Trophoblast cell (in vitro differentiated cells and primary cell): ENCODE measurements around the gene PAMR1.
A peak's percentile ranks its signal among the peaks of the same experiment; 100 is the strongest.

Experiments used
- DNase-seq, 2 donors: peaks; one replicate each; pipeline ENCODE4 v3.0.0-alpha.2; 2016
- H2AFZ ChIP-seq: 2 replicates; pipeline ENCODE4 v1.6.1; 2013; ENCODE audit warnings: low read length, moderate library complexity, mild to moderate bottlenecking; ENCODE audit not compliant: insufficient read depth, poor library complexity
- H2AK5ac ChIP-seq: 2 replicates; pipeline ENCODE4 v1.6.1; 2013; ENCODE audit warnings: mild to moderate bottlenecking, low read length
- H2BK120ac ChIP-seq: 2 replicates; pipeline ENCODE4 v1.6.1; 2013; ENCODE audit warnings: low read length, mild to moderate bottlenecking, moderate library complexity; ENCODE audit not compliant: insufficient read depth, poor library complexity
- H2BK12ac ChIP-seq: 2 replicates; pipeline ENCODE4 v1.6.1; 2013; ENCODE audit warnings: mild to moderate bottlenecking, low read length, moderate library complexity
- H2BK5ac ChIP-seq: 2 replicates; pipeline ENCODE4 v1.6.1; 2013; ENCODE audit warnings: low read length, low read depth, moderate library complexity, mild to moderate bottlenecking; ENCODE audit not compliant: poor library complexity
- H3K14ac ChIP-seq: 2 replicates; pipeline ENCODE4 v1.6.1; 2013; ENCODE audit warnings: mild to moderate bottlenecking, low read length
- H3K18ac ChIP-seq: 2 replicates; pipeline ENCODE4 v1.6.1; 2013; ENCODE audit warnings: mild to moderate bottlenecking, low read length
- H3K23ac ChIP-seq: 2 replicates; pipeline ENCODE4 v1.6.1; 2013; ENCODE audit warnings: low read length
- H3K27ac ChIP-seq: 2 replicates; pipeline ENCODE4 v1.5.1; 2013; ENCODE audit warnings: low read depth, mild to moderate bottlenecking, inconsistent platforms, low read length, moderate library complexity
- H3K27me3 ChIP-seq: 2 replicates; pipeline ENCODE4 v1.6.1; 2013; ENCODE audit warnings: inconsistent platforms, mild to moderate bottlenecking, low read length, moderate library complexity; ENCODE audit not compliant: insufficient read depth
- H3K36me3 ChIP-seq, 2 experiments: 1 replicate in 1 of 2; 2 replicates in 1 of 2; pipeline ENCODE4 v1.6.1; 2013; ENCODE audit warnings: low read length in 2 of 2, mild to moderate bottlenecking in 2 of 2, moderate library complexity in 1 of 2; ENCODE audit not compliant: insufficient read depth in 2 of 2, control insufficient read depth in 1 of 2
- H3K4ac ChIP-seq: 2 replicates; pipeline ENCODE4 v1.6.1; 2013; ENCODE audit warnings: low read depth, mild to moderate bottlenecking, low read length, moderate library complexity
- H3K4me1 ChIP-seq, 2 experiments: 1 replicate in 1 of 2; 2 replicates in 1 of 2; pipeline ENCODE4 v1.6.1; 2013; ENCODE audit warnings: low read length in 2 of 2, mild to moderate bottlenecking in 2 of 2, moderate library complexity in 1 of 2; ENCODE audit not compliant: insufficient read depth in 2 of 2, control insufficient read depth in 1 of 2
- H3K4me2 ChIP-seq: 2 replicates; pipeline ENCODE4 v1.6.1; 2013; ENCODE audit warnings: inconsistent platforms, mild to moderate bottlenecking, low read length, moderate library complexity
- H3K4me3 ChIP-seq: 2 replicates; pipeline ENCODE4 v1.5.1; 2013; ENCODE audit warnings: mild to moderate bottlenecking, low read depth, low read length, inconsistent platforms
- H3K79me1 ChIP-seq: one replicate; pipeline ENCODE4 v1.6.1; 2013; ENCODE audit warnings: low read length
- H3K79me2 ChIP-seq: 2 replicates; pipeline ENCODE4 v1.6.1; 2013; ENCODE audit warnings: low read length, mild to moderate bottlenecking; ENCODE audit not compliant: control insufficient read depth, insufficient read depth, poor library complexity
- H3K9ac ChIP-seq: 2 replicates; pipeline ENCODE4 v1.6.1; 2013; ENCODE audit warnings: mild to moderate bottlenecking, low read length
- H3K9me3 ChIP-seq: 2 replicates; pipeline ENCODE4 v1.6.1; 2013; ENCODE audit warnings: low read depth, mild to moderate bottlenecking, control low read depth, inconsistent platforms, low read length; ENCODE audit not compliant: insufficient read depth
- H4K12ac ChIP-seq: 2 replicates; pipeline ENCODE4 v1.6.1; 2013; ENCODE audit warnings: low read depth, mild to moderate bottlenecking, low read length, moderate library complexity
- H4K8ac ChIP-seq: 2 replicates; pipeline ENCODE4 v1.6.1; 2013; ENCODE audit warnings: low read depth, mild to moderate bottlenecking, low read length, moderate library complexity
- H4K91ac ChIP-seq: one replicate; pipeline ENCODE4 v1.6.1; 2013; ENCODE audit warnings: low read depth, mild to moderate bottlenecking, low read length, moderate library complexity
- WGBS: extraction: QIAGEN DNeasy Blood & Tissue Kit; methylation state at CpG from one replicate; pipeline ENCODE4 v1.1.7; 2013; ENCODE audit warnings: missing lambda C conversion rate; ENCODE audit not compliant: insufficient read length, insufficient coverage; ENCODE audit errors: extremely low coverage; 5-methylcytosine and 5-hydroxymethylcytosine counted together

Gene PAMR1

GRCh38 chr11:35553021-35553420, 27.6 kb upstream of the PAMR1 start:
- Histone ChIP-seq H3K4me3 (no peak overlapping the region), H3K9me3 (no peaks in the 10 kb centered on the region), H3K79me2 (no peaks in the 10 kb centered on the region), H2BK120ac (no peak overlapping the region), H2BK5ac (no peak overlapping the region), H3K14ac (no peak overlapping the region), H2BK12ac (no peak overlapping the region), H2AFZ (no peak overlapping the region), H2AK5ac (no peak overlapping the region), H3K4ac (no peak overlapping the region), H3K23ac (no peak overlapping the region), H4K8ac (no peak overlapping the region), H3K4me1 (peaks cover 3 to 4% of the 10 kb centered on the region in 2 experiments), H3K36me3 (no peaks in the 10 kb centered on the region), H3K4me2 (no peak overlapping the region), H4K91ac (no peak overlapping the region), H4K12ac (no peak overlapping the region), H3K9ac (no peak overlapping the region), H3K79me1 (peaks cover 2% of the 10 kb centered on the region), H3K27ac (no peak overlapping the region), H3K18ac (no peak overlapping the region), H3K27me3 (no peaks in the 10 kb centered on the region)
- no CpG with 5 or more reads among the region's 3 CpGs for WGBS
- DNase-seq: no peak

GRCh38 chr11:35552616-35553015, 27.2 kb upstream of the PAMR1 start:
- Histone ChIP-seq H4K12ac (no peak overlapping the region), H3K36me3 (no peaks in the 10 kb centered on the region), H3K18ac (no peak overlapping the region), H3K4ac (no peak overlapping the region), H2BK120ac (no peak overlapping the region), H3K14ac (no peak overlapping the region), H3K27me3 (no peaks in the 10 kb centered on the region), H2BK12ac (no peak overlapping the region), H3K4me1 (peaks cover 3 to 4% of the 10 kb centered on the region in 2 experiments), H4K8ac (no peak overlapping the region), H3K27ac (no peak overlapping the region), H3K9me3 (no peaks in the 10 kb centered on the region), H2AK5ac (no peak overlapping the region), H3K4me2 (no peak overlapping the region), H3K4me3 (no peak overlapping the region), H3K79me1 (no peaks in the 10 kb centered on the region), H4K91ac (no peak overlapping the region), H3K23ac (no peak overlapping the region), H3K79me2 (no peaks in the 10 kb centered on the region), H2AFZ (no peak overlapping the region), H3K9ac (no peak overlapping the region), H2BK5ac (no peak overlapping the region)
- no peak for DNase-seq
- WGBS: no CpG with 5 or more reads among the region's 5 CpGs

GRCh38 chr11:35550374-35551036, 25.1 kb upstream of the PAMR1 start:
- no peak for DNase-seq
- H4K8ac ChIP-seq: no peak overlapping the region

GRCh38 chr11:35549787-35550186, 24.4 kb upstream of the PAMR1 start:
- H4K12ac ChIP-seq: no peak overlapping the region
- no peaks in the 10 kb centered on the region for H3K36me3 ChIP-seq
- H3K79me1 ChIP-seq: no peaks in the 10 kb centered on the region
- H3K14ac ChIP-seq: no peak overlapping the region
- H3K9ac ChIP-seq: no peak overlapping the region
- no peak overlapping the region for H2BK12ac ChIP-seq
- DNase-seq: peak; percentile 52 to 60
- H3K18ac ChIP-seq: no peak overlapping the region
- no peak overlapping the region for H2AK5ac ChIP-seq
- H2BK5ac ChIP-seq: no peak overlapping the region
- no peaks in the 10 kb centered on the region for H3K79me2 ChIP-seq
- no peak overlapping the region for H3K27ac ChIP-seq
- peaks cover 3 to 4% of the 10 kb centered on the region in 2 experiments for H3K4me1 ChIP-seq
- H3K23ac ChIP-seq: no peak overlapping the region
- H2BK120ac ChIP-seq: no peak overlapping the region
- H2AFZ ChIP-seq: no peak overlapping the region
- no peaks in the 10 kb centered on the region for H3K9me3 ChIP-seq
- no peak overlapping the region for H4K8ac ChIP-seq
- no peak overlapping the region for H3K4me2 ChIP-seq
- no peak overlapping the region for H3K4ac ChIP-seq
- H3K27me3 ChIP-seq: no peaks in the 10 kb centered on the region
- WGBS: no CpG with 5 or more reads among the region's 3 CpGs
- no peak overlapping the region for H3K4me3 ChIP-seq
- H4K91ac ChIP-seq: no peak overlapping the region

More at GRCh38 chr11:35550374-35551036, 25.1 kb upstream of the PAMR1 start:
- H3K23ac ChIP-seq: no peak overlapping the region
- no peak overlapping the region for H2BK120ac ChIP-seq
- H3K18ac ChIP-seq: no peak overlapping the region
- H2AK5ac ChIP-seq: no peak overlapping the region
- no peak overlapping the region for H3K4me2 ChIP-seq
- no peak overlapping the region for H2BK12ac ChIP-seq
- H3K36me3 ChIP-seq: no peaks in the 10 kb centered on the region
- no peak overlapping the region for H4K91ac ChIP-seq
- no peak overlapping the region for H3K14ac ChIP-seq
- no peaks in the 10 kb centered on the region for H3K79me2 ChIP-seq
- H3K79me1 ChIP-seq: no peaks in the 10 kb centered on the region
- H4K12ac ChIP-seq: no peak overlapping the region
- H3K4me1 ChIP-seq: peaks cover 3 to 4% of the 10 kb centered on the region in 2 experiments
- no peaks in the 10 kb centered on the region for H3K9me3 ChIP-seq
- WGBS: no CpG with 5 or more reads among the region's 3 CpGs
- no peak overlapping the region for H3K4ac ChIP-seq
- H2AFZ ChIP-seq: no peak overlapping the region
- H3K27me3 ChIP-seq: no peaks in the 10 kb centered on the region
- no peak overlapping the region for H2BK5ac ChIP-seq
- no peak overlapping the region for H3K9ac ChIP-seq
- H3K27ac ChIP-seq: no peak overlapping the region
- H3K4me3 ChIP-seq: no peak overlapping the region
